Bone marrow (tissue), 2 donors: ENCODE measurements around the gene ATP2B3.

Source experiments
- DNase-seq, 2 donors: peaks; one replicate each; lab custom pipeline; 2025; lab: John Stamatoyannopoulos, UW

Gene ATP2B3

GRCh38 chrX:153517423-153517822 lies at the start of gene ATP2B3:
Gene ATP2B3 (plus strand): TSS chrX:153517642. CDS start chrX:153536248, 18,606 bp downstream.
- no peak for DNase-seq

GRCh38 chrX:153468008-153468580 lies 49.3 kb upstream of the ATP2B3 start:
- no peak for DNase-seq

- no peak for DNase-seq
These were observed 47.5 kb upstream of the ATP2B3 start for GRCh38 chrX:153469811-153470410.

GRCh38 chrX:153470411-153471363 lies 46.8 kb upstream of the ATP2B3 start, which contains the start of gene HAUS7:
Gene HAUS7 (minus strand): TSS chrX:153470576. CDS start chrX:153470557, 19 bp downstream.
- peak; percentile 66 to 87 for DNase-seq

- no peak for DNase-seq
These were observed 45.7 kb upstream of the ATP2B3 start for GRCh38 chrX:153471663-153472280.

- DNase-seq = no peak
These were observed 44.3 kb upstream of the ATP2B3 start for GRCh38 chrX:153473126-153473525.

- DNase-seq = no peak
These were observed 43.2 kb upstream of the ATP2B3 start for GRCh38 chrX:153474266-153474665.

GRCh38 chrX:153474718-153475117 lies 42.7 kb upstream of the ATP2B3 start:
- DNase-seq = peak in 1 of 2 donors; percentile 30

GRCh38 chrX:153475271-153475670 lies 42.2 kb upstream of the ATP2B3 start:
- no peak for DNase-seq

GRCh38 chrX:153475751-153476281 lies 41.6 kb upstream of the ATP2B3 start:
- no peak for DNase-seq

GRCh38 chrX:153476666-153477363 lies 40.6 kb upstream of the ATP2B3 start:
- no peak for DNase-seq

GRCh38 chrX:153477364-153477857 lies 40.0 kb upstream of the ATP2B3 start:
- no peak for DNase-seq

- no peak for DNase-seq
These were observed 39.5 kb upstream of the ATP2B3 start for GRCh38 chrX:153477901-153478300.

GRCh38 chrX:153478746-153479145 lies 38.7 kb upstream of the ATP2B3 start:
- DNase-seq = no peak

GRCh38 chrX:153481043-153481442 lies 36.4 kb upstream of the ATP2B3 start:
- no peak for DNase-seq

- no peak for DNase-seq
These were observed 34.9 kb upstream of the ATP2B3 start for GRCh38 chrX:153482376-153483015.

- DNase-seq = no peak
These were observed 31.9 kb upstream of the ATP2B3 start for GRCh38 chrX:153485396-153486080.

- DNase-seq = no peak
These were observed 31.3 kb upstream of the ATP2B3 start for GRCh38 chrX:153486171-153486570.

GRCh38 chrX:153487590-153488071 lies 29.8 kb upstream of the ATP2B3 start:
- DNase-seq = no peak
